DOHH2 (cell line): ENCODE results near the gene SIK3.

Experiments
- H3F3A ChIP-seq: fragments of 200-600 bp; sonication (generic), shearing (Covaris generic); 2 replicates; pipeline ENCODE4 v1.6.0; 2016; ENCODE audit warnings: antibody characterized with exemption, mild to moderate bottlenecking; ENCODE audit not compliant: control insufficient read depth, insufficient read depth
- H3K27ac ChIP-seq: fragments of 200-600 bp; sonication (generic); 2 replicates; pipeline ENCODE4 v1.5.1; 2014; ENCODE audit warnings: low read depth, mild to moderate bottlenecking, low read length, moderate library complexity
- H3K27me3 ChIP-seq: fragments of 200-600 bp; sonication (generic); 2 replicates; pipeline ENCODE4 v1.6.1; 2014; ENCODE audit warnings: mild to moderate bottlenecking, low read length, mixed read lengths; ENCODE audit not compliant: control insufficient read depth
- H3K36me3 ChIP-seq: fragments of 200-600 bp; sonication (generic); 2 replicates; pipeline ENCODE4 v1.6.1; 2014; ENCODE audit warnings: mild to moderate bottlenecking, low read length, moderate library complexity, mixed read lengths; ENCODE audit not compliant: control insufficient read depth
- H3K4me1 ChIP-seq: fragments of 200-600 bp; sonication (generic); 2 replicates; pipeline ENCODE4 v1.6.1; 2014; ENCODE audit warnings: mild to moderate bottlenecking, low read length, mixed read lengths; ENCODE audit not compliant: control insufficient read depth
- H3K4me2 ChIP-seq: fragments of 200-600 bp; sonication (generic); 2 replicates; pipeline ENCODE4 v1.6.0; 2014; ENCODE audit warnings: mild to moderate bottlenecking, low read length, moderate library complexity
- H3K4me3 ChIP-seq: fragments of 200-600 bp; sonication (generic); 2 replicates; pipeline ENCODE4 v1.5.1; 2014; ENCODE audit warnings: mild to moderate bottlenecking, low read length, mixed read lengths
- H3K79me2 ChIP-seq: fragments of 200-600 bp; sonication (generic); 2 replicates; pipeline ENCODE4 v1.6.1; 2014; ENCODE audit warnings: mild to moderate bottlenecking, low read length, mixed read lengths; ENCODE audit not compliant: control insufficient read depth
- H3K9me2 ChIP-seq: fragments of 200-600 bp; sonication (generic); replicated peaks from 2 replicates; pipeline ENCODE4 v1.6.1; 2014; ENCODE audit warnings: mild to moderate bottlenecking, low read length, mixed read lengths; ENCODE audit not compliant: control insufficient read depth
- H3K9me3 ChIP-seq: fragments of 200-600 bp; sonication (generic); 2 replicates; pipeline ENCODE4 v1.6.1; 2014; ENCODE audit warnings: antibody characterized with exemption, low read length, mixed read lengths; ENCODE audit not compliant: control insufficient read depth, insufficient read depth
- H4K20me1 ChIP-seq: fragments of 200-600 bp; sonication (generic); 2 replicates; pipeline ENCODE4 v1.6.0; 2014; ENCODE audit warnings: low read depth, mild to moderate bottlenecking, antibody characterized with exemption, low read length, moderate library complexity; ENCODE audit not compliant: control insufficient read depth, insufficient read depth
- CTCF ChIP-seq: fragments of 200-600 bp; sonication (generic); IDR thresholded peaks from one replicate; pipeline ENCODE4 v1.5.1; 2014; ENCODE audit warnings: antibody characterized with exemption, mild to moderate bottlenecking, low read depth, low read length; ENCODE audit not compliant: poor library complexity, severe bottlenecking
- EZH2phosphoT487 ChIP-seq: fragments of 200-600 bp; sonication (generic); IDR thresholded peaks from 2 replicates; pipeline ENCODE4 v1.6.1; 2017; ENCODE audit warnings: borderline replicate concordance, mild to moderate bottlenecking, antibody characterized with exemption, low read length, moderate library complexity, mixed read lengths

SIK3 gene

GRCh38 chr11:116990061-116990473 lies 108.2 kb downstream of the SIK3 start:
- H3K27me3 ChIP-seq: no peaks in the 10 kb centered on the region
- peaks cover 3% of the 10 kb centered on the region; the same call in 1 of the 2 replicates for H4K20me1 ChIP-seq
- H3K4me2 ChIP-seq: no peak overlapping the region
- no peak overlapping the region for H3K4me3 ChIP-seq
- no peak for TF ChIP-seq CTCF
- no peak for TF ChIP-seq EZH2phosphoT487
- H3K4me1 ChIP-seq: peaks cover 34% of the 10 kb centered on the region
- H3K36me3 ChIP-seq: no peaks in the 10 kb centered on the region
- H3K27ac ChIP-seq: no peak overlapping the region
- peaks cover 3% of the 10 kb centered on the region; the same call in 1 of the 2 replicates for H3F3A ChIP-seq
- peaks cover 84% of the 10 kb centered on the region for H3K79me2 ChIP-seq
- no peaks in the 10 kb centered on the region for H3K9me2 ChIP-seq
- no peaks in the 10 kb centered on the region for H3K9me3 ChIP-seq

- TF ChIP-seq CTCF: no peak
- no peak for TF ChIP-seq EZH2phosphoT487
- no peak overlapping the region for H3K4me2 ChIP-seq
Observed at GRCh38 chr11:116989184-116989583, 109.0 kb downstream of the SIK3 start.

GRCh38 chr11:116986521-116987105 lies 111.6 kb downstream of the SIK3 start:
- no peak overlapping the region for H3K27ac ChIP-seq
- H3K27me3 ChIP-seq: no peaks in the 10 kb centered on the region
- H3K4me2 ChIP-seq: no peak overlapping the region
- H3K9me2 ChIP-seq: no peaks in the 10 kb centered on the region
- H3K36me3 ChIP-seq: no peaks in the 10 kb centered on the region
- peaks cover 27% of the 10 kb centered on the region for H3K4me1 ChIP-seq
- TF ChIP-seq EZH2phosphoT487: no peak
- no peak for TF ChIP-seq CTCF
- H3F3A ChIP-seq: 0 out of 2 replicates have a peak, but pooled peaks cover 4% of the 10 kb centered on the region
- H3K9me3 ChIP-seq: no peaks in the 10 kb centered on the region
- H3K4me3 ChIP-seq: no peak overlapping the region
- H3K79me2 ChIP-seq: peaks cover 84% of the 10 kb centered on the region
- H4K20me1 ChIP-seq: peaks cover 9% of the 10 kb centered on the region

More at GRCh38 chr11:116989184-116989583, 109.0 kb downstream of the SIK3 start:
- Histone ChIP-seq H3K27me3 (no peaks in the 10 kb centered on the region), H3K9me2 (no peaks in the 10 kb centered on the region), H3K36me3 (no peaks in the 10 kb centered on the region), H3K9me3 (no peaks in the 10 kb centered on the region), H3K27ac (no peak overlapping the region), H3K4me3 (no peak overlapping the region), H4K20me1 (peaks cover 9% of the 10 kb centered on the region), H3K79me2 (peaks cover 89% of the 10 kb centered on the region), H3K4me1 (peaks cover 30% of the 10 kb centered on the region), H3F3A (peaks cover 6% of the 10 kb centered on the region; the same call in 1 of the 2 replicates)
